Measurements from ENCODE around the gene ZMIZ1.

The ZMIZ1 gene

DNA sequence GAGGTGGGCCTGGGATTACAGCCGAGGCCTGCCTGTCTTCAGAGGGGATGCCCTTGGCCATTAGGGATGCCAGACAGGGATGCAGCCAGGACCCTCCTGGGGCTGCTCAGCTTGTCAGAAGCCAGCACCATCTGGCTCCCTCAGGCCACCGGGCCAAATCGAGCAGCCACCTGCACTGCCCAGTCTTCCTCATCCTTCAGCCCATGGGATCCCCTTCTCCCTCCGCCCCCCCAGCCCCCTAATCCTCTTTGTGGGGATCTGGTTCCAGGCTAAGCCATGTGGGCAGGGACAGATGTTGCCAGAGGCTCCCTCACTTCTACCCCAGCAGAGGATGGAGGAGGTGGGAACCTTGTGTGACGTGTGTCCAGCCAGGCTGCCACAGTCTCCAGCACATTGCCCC, 141.1 kb downstream of the ZMIZ1 start:
- no peak for DNase-seq (ENCODE audit: low read depth in 2 of 2)
- TF ChIP-seq, protein P1, sequence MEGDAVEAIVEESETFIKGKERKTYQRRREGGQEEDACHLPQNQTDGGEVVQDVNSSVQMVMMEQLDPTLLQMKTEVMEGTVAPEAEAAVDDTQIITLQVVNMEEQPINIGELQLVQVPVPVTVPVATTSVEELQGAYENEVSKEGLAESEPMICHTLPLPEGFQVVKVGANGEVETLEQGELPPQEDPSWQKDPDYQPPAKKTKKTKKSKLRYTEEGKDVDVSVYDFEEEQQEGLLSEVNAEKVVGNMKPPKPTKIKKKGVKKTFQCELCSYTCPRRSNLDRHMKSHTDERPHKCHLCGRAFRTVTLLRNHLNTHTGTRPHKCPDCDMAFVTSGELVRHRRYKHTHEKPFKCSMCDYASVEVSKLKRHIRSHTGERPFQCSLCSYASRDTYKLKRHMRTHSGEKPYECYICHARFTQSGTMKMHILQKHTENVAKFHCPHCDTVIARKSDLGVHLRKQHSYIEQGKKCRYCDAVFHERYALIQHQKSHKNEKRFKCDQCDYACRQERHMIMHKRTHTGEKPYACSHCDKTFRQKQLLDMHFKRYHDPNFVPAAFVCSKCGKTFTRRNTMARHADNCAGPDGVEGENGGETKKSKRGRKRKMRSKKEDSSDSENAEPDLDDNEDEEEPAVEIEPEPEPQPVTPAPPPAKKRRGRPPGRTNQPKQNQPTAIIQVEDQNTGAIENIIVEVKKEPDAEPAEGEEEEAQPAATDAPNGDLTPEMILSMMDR (IDR thresholded peaks at IDR 0.05; ENCODE audit: low read depth, low read length) = no peak
- no peak overlapping the region for H3K4me3 ChIP-seq (replicated peaks in 1 of 2; ENCODE audit: low read depth in 2 of 2, low read length in 2 of 2)

DNA sequence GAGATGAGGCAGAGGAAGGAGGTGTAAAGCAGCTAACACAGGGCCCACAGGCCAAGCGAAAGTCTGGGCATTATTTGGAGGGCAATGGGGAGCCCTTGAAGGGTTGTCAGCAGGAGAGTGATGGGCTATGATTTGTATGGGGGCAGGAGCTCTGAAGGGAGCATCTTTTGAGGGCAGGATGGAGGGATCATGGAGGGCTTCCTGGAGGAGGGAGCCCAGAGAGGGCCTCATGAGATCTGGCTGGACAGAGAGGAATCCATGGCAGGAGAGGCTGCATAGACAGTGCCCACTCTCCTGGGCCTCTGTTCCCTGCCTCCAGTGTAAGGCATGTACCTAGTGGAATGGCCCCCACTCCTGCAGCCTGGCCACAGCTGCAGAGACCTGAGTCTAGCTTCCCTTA, 141.9 kb downstream of the ZMIZ1 start:
- H3K4me3 ChIP-seq (replicated peaks in 1 of 2; ENCODE audit: low read depth in 2 of 2, low read length in 2 of 2) = no peak overlapping the region
- no peak for DNase-seq (ENCODE audit: low read depth in 2 of 2)
- TF ChIP-seq, protein P1 (IDR thresholded peaks at IDR 0.05; ENCODE audit: low read depth, low read length) = no peak

DNA sequence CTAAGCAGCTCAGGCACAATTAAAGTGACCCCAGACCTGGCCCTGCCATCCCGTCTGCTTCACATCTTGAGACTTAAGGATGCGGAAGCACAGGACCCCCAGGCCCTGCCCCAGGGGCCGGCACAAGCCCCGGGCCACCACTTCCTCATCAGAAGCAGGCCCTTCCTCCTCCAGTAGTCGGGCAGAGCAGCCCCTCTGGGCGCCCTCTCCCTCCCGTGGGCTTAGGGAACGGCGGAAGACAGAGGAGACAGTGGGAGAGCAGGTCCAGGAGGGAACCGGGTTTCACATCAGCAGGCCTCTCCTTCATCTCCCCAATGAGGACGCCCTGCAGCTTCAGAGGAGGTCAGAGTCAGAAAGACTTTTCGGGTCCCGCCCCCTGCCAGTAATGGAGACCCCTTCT, 142.8 kb downstream of the ZMIZ1 start:
- TF ChIP-seq, protein P1 (IDR thresholded peaks at IDR 0.05; ENCODE audit: low read depth, low read length) = no peak
- DNase-seq (ENCODE audit: low read depth in 2 of 2) = no peak
- H3K4me3 ChIP-seq (replicated peaks in 1 of 2; ENCODE audit: low read depth in 2 of 2, low read length in 2 of 2) = no peak overlapping the region

GRCh38 chr10:79215531-79215930, 146.8 kb downstream of the ZMIZ1 start:
- no peak for DNase-seq (ENCODE audit: low read depth in 2 of 2)
- TF ChIP-seq, protein P1 (IDR thresholded peaks at IDR 0.05; ENCODE audit: low read depth, low read length) = no peak
- H3K4me3 ChIP-seq (replicated peaks in 1 of 2; ENCODE audit: low read depth in 2 of 2, low read length in 2 of 2) = no peak overlapping the region

DNA sequence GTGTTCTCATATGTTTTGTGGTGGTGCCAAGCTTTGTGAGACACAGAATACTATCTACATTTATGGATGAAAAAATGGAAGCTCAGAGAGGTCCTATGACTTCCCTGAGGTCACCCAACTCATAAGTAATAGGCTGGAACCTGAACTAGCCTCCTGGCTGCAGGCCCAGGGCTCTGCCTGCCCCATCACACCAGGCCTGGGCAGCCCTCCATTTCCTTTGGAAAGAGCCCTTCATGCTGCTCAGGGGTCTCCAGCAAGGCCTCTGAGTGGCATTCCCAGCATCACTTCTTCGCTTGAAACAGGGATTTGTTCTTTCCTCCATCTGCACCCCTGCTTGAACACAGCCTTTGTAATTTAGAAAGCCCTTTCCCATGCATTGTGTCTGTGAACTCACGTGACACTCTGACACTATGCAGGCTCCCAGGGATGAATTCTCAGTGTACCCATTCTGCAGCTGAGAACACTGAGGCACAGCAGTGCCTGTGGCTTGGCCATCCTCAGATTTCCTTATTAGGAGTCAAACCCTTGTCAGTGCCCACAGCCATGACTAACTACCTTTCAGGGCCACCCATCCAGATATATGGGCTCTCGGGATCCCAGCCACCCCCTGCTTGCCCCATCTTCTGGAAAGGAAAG, 150.7 kb downstream of the ZMIZ1 start:
- no peak overlapping the region for H3K4me3 ChIP-seq (replicated peaks in 1 of 2; ENCODE audit: low read depth in 2 of 2, low read length in 2 of 2)
- DNase-seq (ENCODE audit: low read depth in 2 of 2) = peak in 1 of 2 donors; percentile 77
- TF ChIP-seq, protein P1 (IDR thresholded peaks at IDR 0.05; ENCODE audit: low read depth, low read length) = no peak

- H3K4me3 ChIP-seq (replicated peaks in 1 of 2; ENCODE audit: low read depth in 2 of 2, low read length in 2 of 2) = no peak overlapping the region
- DNase-seq (ENCODE audit: low read depth in 2 of 2) = no peak
- TF ChIP-seq, protein P1 (IDR thresholded peaks at IDR 0.05; ENCODE audit: low read depth, low read length) = no peak
Observed at GRCh38 chr10:79220307-79220706, 151.5 kb downstream of the ZMIZ1 start.

Measured in cardiac fibroblast (primary cell).